Epidermal melanocyte (primary cell): ENCODE results near the gene KLK7.

Experiments used
- DNase-seq: peaks from one replicate; pipeline ENCODE4 v3.0.0; 2011; ENCODE audit warnings: low spot score; ENCODE audit not compliant: insufficient read length

Gene KLK7

DNA sequence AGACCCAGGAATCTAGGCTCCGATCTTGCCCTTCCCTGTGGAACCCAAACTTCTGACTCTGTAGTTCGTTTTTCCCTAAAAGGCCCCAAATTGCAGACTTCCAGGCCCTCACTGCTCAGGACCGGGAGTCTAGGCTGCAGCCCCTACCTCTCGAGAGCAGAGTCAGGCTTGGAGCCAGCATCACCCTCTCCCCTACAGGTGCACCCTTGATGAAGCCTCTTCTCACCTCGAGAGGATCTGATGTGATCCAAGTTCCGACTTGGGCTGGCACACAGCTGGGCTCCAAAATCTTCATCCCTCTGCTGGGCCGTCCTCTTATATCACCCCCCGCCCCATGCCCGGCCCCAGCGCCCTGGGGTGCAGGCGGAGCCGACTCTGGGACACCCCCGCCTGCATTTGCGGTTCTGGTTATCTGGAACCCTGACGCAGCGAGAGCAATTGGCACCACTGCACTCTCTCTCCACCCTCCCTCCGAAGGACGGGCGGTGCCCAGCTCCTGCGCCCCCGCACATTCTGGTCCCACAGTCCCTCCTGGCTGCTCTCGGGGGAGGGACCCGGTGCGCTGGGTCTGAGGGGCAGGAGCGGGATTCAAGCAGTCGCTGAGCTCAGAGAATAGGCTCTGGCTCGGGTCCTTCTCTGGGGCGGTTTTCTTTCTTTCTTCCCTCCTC, at the start of gene KLK7:
TSS of gene KLK7 (minus strand) at position 293 of the 668 bp plus-strand sequence. CDS start 1,518 bp downstream, outside the sequence.
- no peak for DNase-seq

DNA sequence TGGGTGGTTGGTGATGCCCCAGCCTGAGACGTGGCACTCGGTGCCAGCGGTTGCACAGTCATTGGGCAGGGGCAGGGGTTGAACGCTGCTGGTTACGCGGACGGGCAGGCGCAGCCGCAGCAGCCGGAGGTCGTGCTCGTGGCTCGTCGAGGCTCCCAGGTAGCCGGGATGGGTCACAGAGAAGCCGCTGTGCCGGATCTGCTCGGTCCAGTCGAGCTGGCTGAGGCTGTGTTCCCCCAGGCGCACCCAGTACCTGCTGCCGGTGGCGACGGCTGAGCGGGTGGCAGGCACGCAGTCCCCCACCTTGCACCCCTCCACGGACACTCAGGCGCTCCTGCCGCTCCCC, 48.1 kb upstream of the KLK7 start:
- DNase-seq, result no peak

DNA sequence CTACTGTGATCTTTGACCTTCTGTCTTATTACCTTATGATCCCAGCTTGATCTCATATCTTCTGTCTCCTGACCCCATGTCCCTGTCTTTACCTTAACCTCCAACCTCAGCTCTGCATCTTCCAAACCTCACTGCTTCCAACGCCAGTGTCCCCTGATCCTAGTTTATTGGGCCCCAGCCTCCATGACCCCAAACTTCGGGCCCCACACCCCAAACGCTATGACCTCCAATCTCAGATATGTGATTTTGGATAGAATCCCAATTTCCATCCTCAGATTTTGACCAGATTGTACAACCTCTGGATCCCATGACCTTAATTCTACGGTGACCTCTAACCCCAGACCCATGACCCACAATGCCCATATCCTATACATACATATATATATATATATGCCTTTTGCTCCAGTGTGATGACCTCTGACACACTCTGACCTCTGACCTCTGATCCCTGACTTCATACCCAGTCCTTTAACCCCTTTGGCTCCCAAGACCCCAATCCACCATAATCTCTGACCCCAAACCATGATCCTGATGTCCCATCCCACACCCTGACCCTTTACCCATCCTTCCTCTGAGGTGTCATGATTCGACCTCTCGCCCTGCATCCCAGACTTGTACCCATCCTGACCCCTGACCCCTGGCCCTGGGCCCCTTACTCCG, 47.6 kb upstream of the KLK7 start:
- DNase-seq, result no peak

DNA sequence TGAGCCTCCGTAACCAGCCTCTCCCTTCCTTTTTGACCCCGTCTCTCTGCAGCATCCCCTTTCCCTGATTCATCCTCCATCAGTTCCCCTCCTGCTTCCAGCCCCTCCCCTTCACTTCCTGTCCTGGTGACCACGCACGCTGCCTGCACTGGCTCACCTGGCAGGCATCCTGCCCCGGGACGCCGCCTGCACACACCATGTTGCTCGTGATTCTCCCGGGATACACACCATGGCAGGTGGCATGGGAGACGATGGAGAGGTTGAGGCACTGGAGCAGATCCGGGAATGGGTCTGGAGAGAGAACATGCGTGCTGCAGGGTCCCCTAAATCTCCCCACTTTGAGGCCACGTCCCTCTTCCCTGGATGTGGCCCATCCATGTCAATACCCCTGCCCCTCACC, 46.9 kb upstream of the KLK7 start:
- no peak for DNase-seq

DNA sequence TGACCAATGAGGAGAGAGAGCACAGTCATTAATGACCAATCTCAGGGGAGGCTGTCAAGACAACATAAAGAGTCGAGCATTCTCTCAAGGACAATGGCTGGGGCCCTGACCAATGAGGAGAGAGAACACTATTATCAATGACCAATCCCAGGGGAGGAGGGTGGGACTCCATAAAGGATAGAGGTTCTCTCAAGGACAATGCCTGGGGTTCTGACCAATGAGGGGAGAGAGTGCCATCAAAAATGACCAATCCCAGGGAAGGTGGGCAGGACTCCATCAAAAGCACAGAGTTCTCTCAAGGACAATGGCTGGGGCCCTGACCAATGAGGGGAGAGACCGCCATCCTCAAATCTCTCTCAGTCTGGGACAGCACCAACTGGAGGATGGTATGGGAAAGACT, 46.0 kb upstream of the KLK7 start:
- DNase-seq, result no peak

DNA sequence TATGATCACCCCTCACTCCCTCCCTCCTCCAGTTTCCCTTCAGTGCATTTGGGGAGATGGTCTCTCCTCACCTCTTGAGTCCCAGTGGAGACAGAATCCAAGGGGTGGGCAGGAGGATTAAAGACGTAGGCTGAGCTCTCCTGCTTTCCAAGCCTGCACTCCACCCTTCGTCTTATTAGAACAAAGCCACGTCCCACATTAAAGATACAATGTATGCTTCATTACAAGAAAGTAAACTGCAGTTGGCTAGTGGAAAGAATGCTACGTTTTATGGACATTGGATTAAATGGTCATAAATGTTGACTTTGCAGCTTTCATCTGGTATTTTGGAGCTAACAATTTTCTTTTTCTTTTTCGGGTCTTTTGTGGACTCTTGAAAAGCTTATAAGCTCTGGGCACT, 44.2 kb upstream of the KLK7 start:
- DNase-seq, result no peak

DNA sequence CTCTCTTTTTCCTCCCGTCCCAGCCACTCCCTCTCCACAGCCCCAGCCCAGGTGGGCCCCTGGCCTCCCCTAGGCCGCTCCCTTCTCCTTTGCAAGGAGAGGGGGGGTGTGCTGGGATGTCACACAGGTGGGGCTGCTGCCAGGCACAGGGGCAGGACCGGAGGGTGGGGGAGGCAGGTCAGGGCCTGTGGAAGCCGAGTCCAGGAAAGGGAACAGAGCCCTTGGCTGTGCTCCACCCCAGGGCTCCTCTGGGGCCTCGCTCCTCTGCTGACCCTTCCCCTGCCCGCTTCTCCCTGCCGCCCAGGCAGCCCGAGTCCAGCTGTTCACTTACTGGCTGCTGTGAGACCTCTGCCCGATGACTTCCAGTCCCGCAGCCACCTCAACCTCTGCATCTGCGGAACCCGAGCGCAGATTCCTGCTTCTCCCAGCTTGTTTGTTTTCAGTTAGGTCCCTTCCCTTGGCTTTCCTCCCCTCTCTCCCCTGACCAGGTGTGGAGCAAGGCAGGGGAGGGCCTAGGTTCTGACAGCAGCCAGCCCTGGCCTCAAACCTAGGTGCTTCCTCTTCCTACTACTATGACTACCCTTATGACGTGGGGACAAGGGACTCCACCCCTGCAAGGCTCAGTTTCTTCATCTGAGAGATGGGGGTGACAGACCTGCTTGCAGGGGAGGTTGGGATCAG, 43.5 kb upstream of the KLK7 start:
- no peak for DNase-seq

DNA sequence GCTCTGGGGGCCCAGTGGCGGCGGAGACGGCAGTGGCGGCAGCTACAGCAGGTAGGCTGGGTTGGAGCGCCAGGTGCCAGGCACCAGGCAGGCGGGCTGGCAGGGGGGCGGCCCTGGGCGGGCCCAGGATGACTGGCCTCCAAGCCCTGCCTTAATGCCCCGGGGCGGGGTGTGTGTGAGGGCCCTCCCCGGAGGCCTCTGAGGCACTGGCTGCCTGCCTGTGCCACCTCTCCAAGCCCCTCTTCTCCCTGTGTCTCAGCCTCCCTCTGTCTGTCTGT, 42.8 kb upstream of the KLK7 start, which contains the start of gene KLK11:
TSS of gene KLK11 (minus strand) at position 63 of the 278 bp plus-strand sequence. CDS start 985 bp downstream, outside the sequence.
- DNase-seq, result no peak

DNA sequence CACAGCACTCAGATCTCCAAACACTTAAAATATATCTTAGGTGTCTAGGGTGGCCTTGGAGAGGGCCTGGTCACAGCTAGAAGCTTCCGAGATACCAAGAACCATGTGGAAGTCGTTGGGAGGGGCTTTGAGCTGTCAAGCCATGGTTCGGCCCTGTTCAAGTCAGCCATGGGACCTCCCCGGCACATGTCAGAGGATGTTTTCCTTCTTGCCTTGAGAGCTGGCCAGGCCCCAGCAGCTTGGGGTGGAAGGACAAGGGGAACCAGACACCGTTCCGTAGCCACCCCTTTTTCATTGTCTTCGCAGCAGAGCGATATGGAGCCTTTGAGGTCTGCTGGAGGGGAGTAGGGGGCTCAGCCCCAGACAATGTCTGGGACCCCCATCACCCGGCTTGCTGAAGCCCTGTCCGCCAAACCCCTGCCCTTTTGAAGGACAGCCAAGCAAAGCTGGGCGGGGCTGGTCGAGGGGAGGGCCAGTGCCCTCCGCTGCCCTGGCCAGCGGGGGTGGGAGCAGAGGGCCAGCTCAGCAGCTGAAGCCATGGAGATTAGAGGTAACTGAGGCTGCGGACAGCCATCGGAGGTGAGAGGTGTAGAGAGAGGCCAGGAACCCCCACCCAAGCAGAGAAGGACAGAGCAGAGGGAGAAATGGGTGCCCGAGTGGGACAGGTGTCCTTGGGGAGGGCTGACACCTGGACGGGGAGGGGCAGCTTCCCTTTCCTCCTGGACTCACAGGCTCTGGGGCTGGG, 42.3 kb upstream of the KLK7 start:
- DNase-seq, result no peak

DNA sequence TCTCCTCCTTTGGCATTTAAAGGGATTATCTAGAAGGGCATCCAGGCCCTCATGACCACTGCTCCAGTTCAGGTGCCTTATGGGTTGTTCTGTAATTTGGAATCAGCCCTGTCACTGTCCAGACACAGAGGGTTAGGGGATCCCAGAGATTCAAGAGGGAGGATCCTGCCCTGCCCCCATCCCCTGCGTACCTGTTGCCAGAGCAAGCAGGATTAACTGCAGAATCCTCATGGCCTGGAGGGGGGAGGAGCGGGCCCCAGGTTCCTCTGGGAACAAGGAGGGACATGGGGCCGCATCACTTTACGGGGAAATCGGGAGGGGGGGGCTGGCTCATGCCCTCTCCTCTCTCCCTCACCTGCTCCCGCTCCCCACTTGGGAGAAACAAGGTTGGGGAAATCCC, 41.7 kb upstream of the KLK7 start:
- DNase-seq, result no peak

DNA sequence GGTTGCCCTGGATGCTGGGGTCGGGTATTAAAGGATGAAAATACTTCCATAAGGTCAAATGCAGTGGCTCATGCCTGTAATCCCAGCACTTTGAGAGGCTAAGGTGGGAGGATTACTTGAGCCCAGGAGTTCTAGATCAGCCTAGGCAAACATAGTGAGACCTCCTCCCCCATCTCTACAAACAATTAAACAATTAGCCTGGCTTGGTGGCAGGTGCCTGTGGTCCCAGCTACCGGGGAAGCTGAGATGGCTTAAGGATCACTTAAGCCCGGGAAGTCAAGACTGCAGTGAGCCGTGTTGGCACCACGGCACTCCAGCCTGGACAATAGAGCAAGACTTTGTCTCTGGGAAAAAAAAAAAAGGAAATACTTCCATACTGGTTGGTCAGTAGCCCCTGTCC, 41.2 kb upstream of the KLK7 start:
- DNase-seq, result no peak

DNA sequence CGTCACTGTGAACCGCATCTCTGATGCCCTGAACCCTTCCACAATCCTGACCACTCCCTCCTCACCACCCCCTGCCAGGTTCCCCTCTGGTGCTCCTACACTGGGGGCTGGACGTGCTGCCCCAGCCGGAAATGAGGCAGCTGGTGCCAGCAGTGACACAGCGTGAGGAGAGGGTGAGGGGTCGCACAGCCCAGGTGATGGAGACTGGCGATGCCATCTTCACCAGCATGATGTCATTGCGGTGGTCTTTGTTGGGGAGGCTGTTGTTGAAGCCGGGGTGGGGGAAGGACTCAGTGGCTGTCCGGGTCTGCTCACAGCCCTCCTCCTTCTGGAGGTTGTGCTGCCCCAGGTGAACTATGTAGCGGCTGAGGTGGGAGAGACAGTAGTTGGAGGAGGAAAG, 40.2 kb upstream of the KLK7 start:
- DNase-seq, result no peak

DNA sequence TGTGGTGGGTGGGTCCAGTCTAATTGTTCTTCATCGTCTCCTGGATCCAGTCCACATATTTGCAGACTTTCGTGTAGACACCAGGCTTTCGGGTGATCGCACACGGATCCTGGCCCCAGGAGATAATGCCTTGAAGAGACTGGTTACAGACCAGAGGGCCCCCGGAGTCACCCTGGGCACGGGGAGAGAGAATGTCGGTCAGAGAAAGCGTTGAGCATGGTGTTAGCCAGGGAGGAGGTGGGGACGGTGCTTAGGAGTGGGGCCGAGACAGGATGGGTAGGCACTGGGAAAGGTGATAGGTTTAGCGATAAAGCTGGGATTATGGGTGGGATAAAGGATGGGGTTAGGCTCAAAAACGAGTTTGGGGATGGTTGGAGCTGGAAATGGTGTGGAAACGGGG, 38.8 kb upstream of the KLK7 start:
- no peak for DNase-seq

DNA sequence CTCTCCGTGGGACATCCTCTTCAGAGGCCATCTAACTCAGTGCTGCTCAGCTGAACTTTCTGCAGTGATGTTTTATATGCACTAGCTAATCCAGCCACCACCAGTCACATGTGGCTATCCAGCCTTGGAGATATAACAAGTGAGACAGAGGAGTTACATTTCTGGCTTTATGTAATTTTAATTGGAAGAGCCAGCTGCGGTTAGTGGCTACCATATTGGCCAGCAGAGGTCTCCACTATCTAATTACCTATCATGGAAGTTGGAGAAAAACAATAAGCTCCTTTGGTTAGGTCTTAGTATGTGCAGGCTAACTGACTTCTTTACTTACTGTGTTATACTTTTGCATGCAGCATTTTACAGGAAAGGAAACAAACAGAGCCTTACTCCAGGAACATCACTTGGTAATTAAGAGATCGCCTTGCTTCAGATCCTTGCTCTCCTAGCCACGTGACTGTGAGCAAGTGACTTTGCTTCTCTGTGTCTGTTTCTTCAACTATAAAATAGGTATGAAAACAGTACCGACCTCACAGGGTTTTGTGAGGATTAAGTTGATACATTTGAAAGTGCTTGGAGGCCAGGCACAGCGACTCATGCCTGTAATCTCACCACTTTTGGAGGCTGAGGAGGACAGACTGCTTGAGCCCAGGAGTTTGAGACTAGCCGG, 37.4 kb upstream of the KLK7 start:
- no peak for DNase-seq

DNA sequence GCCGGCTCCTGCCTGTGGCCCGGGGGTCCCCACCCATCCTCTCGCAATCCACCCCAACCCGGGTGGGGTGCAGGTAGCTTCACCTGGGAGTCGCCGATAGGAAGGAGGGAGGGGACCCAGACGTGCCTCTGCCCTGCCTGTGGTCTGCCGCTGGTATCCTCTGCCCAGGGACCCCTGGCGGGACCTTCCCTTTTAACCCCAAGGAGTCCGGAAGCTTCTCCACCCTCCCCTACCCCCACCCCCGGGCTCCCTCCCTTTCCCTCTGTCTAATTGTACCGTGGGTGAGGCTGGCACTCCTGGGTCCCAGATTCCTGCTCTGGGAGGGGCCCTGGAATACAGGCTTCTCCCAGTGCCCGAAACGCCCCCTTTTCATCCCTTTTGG, 35.8 kb upstream of the KLK7 start, which contains the start of gene KLK10:
TSS of gene KLK10 (minus strand) at position 166 of the 382 bp plus-strand sequence. CDS start 579 bp downstream, outside the sequence.
- DNase-seq, result no peak

DNA sequence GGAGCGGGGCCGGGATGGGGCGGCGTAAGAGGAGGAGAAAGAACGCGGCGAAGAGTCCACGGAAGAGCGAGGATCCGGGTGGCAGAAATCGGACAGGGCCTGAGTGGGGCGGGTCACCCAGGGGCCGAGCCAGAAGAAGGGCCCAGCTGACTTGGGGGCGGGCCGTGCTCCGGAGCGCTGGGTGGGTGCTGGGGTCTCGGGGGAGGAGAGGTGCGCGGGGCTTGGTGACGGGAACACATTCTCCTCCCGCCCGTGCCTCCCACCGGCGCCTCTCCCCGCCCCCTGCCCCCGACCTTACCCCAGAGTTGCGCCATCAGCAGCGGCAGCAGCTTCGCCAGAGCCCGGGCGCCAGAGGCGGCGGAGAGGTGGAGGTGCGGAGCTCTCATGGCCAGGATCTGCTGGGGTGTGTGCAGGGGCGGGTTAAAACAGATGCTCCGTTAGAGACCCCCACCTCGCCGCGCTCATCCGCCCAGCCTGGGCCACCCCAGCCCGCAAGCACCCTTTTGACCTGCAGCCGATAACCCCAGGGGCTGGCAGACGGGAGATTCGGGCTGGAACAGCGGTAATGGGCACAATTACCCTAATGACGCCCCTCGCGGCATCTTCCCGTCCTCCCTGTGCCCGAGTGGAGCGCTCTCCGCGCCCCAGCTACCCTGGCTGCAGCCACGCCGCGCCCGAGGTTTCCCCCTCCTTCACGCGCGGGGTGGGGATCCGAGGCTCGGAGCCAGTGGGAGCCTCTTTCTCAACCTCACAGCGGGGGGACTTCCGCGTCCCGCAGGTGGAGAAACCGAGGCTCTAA, 35.2 kb upstream of the KLK7 start:
- no peak for DNase-seq

DNA sequence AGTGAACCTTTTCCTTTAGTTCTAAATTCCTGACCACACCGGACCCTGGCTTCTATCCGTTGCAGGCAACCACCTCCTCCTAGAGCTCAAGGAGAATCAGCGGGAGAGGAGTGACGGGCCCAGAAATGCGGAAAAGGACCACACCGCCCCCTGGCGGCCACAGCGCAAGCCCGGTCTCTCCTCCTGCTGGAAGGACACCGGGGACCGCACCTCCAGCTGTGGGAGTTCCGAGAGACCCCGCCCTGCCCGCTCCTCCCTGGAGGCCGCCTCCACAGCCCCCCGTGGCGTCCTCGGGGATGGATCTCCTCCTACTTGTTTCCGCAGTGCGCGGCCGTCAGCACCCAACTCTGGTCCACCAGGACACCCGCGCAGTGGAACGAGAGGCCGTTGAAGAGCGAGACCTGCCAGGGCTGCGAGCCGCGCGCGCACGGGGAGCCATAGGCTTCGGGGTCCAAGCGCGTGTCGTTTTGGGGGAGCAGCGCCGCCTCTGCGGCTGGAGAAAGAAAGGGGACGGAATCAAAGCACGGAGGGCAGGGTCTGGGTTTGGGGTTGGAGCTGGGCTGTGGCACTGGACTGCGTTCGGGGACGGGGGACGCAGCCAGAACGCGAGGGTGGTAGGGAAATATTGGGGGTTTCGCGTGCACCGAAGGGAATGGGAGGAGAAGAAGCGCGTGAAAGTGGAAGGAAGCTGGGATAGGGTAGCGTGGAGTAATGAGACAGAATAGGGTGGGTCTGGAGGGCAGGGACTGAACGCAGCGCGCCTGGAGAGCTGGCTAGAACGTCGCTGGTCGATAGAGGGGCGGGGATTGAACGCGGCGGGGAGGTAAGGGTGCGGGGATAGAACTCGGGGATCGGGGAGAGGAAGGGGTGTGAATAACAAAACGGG, 33.3 kb upstream of the KLK7 start:
- DNase-seq, result no peak

DNA sequence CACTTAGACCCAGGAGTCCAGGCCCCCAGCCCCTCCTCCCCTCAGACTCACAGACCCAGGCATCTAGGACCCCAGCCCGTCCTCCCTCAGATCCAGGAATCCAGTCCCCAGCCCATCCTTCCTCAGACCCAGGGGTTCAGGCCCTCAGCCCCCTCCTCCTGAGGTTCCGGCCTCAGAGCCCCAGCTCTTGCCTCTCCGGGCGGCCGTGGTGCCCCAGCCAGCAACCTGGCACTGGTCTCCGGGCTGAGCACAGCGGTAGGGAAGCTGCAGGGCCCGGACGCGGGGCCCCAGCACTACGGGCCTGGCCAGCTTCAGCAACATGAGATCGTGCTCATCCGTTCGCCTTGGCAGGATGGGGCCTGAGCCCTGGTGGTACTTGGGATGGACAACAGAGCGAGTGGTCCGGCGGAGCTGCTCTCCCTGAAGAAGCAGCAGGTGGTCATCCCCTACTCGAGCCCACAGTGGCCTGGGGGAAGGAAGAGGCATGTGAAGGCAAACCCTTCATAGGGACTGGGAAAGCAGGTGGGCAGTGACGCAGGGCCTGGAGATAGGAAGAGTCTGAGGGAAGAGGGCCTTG, 32.1 kb upstream of the KLK7 start:
- DNase-seq, result no peak

DNA sequence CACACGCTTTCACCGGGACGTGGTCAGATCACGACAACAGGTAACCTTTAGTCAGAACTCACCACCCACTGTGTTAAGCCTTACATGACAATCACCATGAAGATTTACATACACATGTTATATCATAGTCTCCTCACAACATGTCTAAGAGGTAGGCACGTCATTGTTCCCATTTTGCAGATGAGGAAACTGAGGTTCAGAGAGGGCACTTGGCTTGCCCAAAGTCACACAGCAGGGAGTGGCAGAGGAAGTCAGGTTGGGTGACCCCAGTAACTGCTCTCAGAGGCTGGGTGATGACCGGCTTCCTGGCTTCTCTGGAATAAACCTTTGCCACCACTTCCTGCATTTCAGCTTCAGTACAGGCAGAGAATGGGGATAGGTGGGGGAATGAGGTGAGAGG, 30.5 kb upstream of the KLK7 start:
- DNase-seq, result no peak
